COLO829 (cell line): Measurements from ENCODE around the gene ATG101.
A peak's percentile ranks its signal among the peaks of the same experiment; 100 is the strongest.

Experiments
- DNase-seq: peaks from one replicate; pipeline ENCODE4 v3.0.0; 2012; ENCODE audit warnings: low spot score

Gene ATG101

GRCh38 chr12:52057638-52058576 is 11.9 kb upstream of the ATG101 start:
- DNase-seq, result no peak

- no peak for DNase-seq
Measured at GRCh38 chr12:52058631-52059361, 11.0 kb upstream of the ATG101 start.

GRCh38 chr12:52059582-52060497 is 9.9 kb upstream of the ATG101 start:
- no peak for DNase-seq

- no peak for DNase-seq
Measured at GRCh38 chr12:52060498-52061177, 9.1 kb upstream of the ATG101 start.

GRCh38 chr12:52061470-52062166 is 8.2 kb upstream of the ATG101 start:
- peak; percentile 95 for DNase-seq

- DNase-seq, result no peak
Measured at GRCh38 chr12:52062167-52063081, 7.4 kb upstream of the ATG101 start.

- DNase-seq, result no peak
Measured at GRCh38 chr12:52063082-52063924, 6.5 kb upstream of the ATG101 start.

- no peak for DNase-seq
Measured at GRCh38 chr12:52063981-52064649, 5.7 kb upstream of the ATG101 start.

- DNase-seq, result no peak
Measured at GRCh38 chr12:52066346-52067080, 3.3 kb upstream of the ATG101 start.

GRCh38 chr12:52067081-52067374 is 2.8 kb upstream of the ATG101 start:
- no peak for DNase-seq

- DNase-seq, result no peak
Measured at GRCh38 chr12:52070185-52070925, 577 bp downstream of the ATG101 start.

GRCh38 chr12:52073531-52074381 is 4.0 kb downstream of the ATG101 start:
- peak; percentile 60 for DNase-seq

GRCh38 chr12:52074971-52075724 is 5.4 kb downstream of the ATG101 start:
- no peak for DNase-seq

GRCh38 chr12:52076811-52077210 is 7.0 kb downstream of the ATG101 start:
- no peak for DNase-seq

GRCh38 chr12:52078276-52078675 is 8.5 kb downstream of the ATG101 start:
- no peak for DNase-seq
